DOHH2 (cell line): Measurements from ENCODE around the gene SERPINE3.

Experiments used
- CTCF ChIP-seq: fragments of 200-600 bp; sonication (generic); IDR thresholded peaks from one replicate; pipeline ENCODE4 v1.5.1; 2014; ENCODE audit warnings: antibody characterized with exemption, mild to moderate bottlenecking, low read depth, low read length; ENCODE audit not compliant: poor library complexity, severe bottlenecking
- EZH2phosphoT487 ChIP-seq: fragments of 200-600 bp; sonication (generic); IDR thresholded peaks from 2 replicates; pipeline ENCODE4 v1.6.1; 2017; ENCODE audit warnings: borderline replicate concordance, mild to moderate bottlenecking, antibody characterized with exemption, low read length, moderate library complexity, mixed read lengths

DNA sequence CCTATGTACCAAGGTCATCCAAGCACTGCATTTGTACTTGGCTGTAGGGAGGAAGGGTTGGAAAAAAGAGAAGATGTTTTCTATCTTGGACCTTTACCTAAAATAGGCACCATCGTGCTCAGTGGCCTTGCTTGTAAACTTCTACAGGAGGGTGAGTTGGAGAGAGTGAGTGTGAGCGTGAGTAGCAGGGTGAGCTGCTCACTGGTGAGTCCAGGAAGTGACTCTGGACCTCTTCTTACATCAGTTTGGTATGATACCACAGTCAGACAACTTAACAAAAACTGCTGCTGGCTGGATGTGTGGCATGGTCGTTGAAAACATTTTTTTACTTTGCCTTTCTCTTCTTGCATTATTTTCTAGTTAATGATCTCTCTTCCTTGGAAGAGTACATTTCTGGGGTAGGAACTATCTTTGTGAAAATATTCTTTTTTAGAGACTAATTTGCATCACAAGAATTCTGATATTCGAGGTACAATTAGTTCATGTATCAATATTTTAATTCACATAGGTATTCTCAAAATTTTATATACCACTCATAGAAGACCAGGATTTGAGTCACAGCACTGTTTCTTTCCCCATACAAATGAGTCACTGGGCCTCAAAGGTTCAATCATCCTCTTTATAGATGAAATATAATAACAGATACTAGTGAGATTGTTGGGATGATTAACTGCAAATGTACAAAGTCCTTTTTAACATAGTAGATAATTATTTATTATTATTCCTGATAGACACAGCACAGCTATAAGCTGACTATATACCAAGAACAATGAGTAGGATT, 651 bp downstream of the SERPINE3 start:
- TF ChIP-seq CTCF = no peak
- no peak for TF ChIP-seq EZH2phosphoT487
